ENCODE data around the gene EXOC4. TPM values are rescaled to one million over a fixed set of nuclear protein-coding genes. Genes with fewer than 3 reads are reported as not detected.

EXOC4 gene
- total and polyA plus RNA-seq, 2 donors (not counting 1 experiment from before 2014, with no cell fraction given) = 79.6 to 158 TPM

GRCh38 chr7:133571076-133571475 is 318.2 kb downstream of the EXOC4 start:
- Histone ChIP-seq H3K27me3 (ENCODE audit: control insufficient read depth, insufficient read depth, low read length) (no peaks in the 10 kb centered on the region), H3K4me2 (ENCODE audit: extremely low read depth, insufficient read depth, low read length) (no peak overlapping the region), H4K20me1 (ENCODE audit: control insufficient read depth, extremely low read depth, insufficient read depth, low read length) (no peaks in the 10 kb centered on the region), H3K36me3 (ENCODE audit: control insufficient read depth, insufficient read depth, low read length) (no peaks in the 10 kb centered on the region), H2AFZ (ENCODE audit: low read length) (no peak overlapping the region), H3K79me2 (ENCODE audit: control insufficient read depth, insufficient read depth, low read length) (no peaks in the 10 kb centered on the region), H3K9ac (ENCODE audit: insufficient read depth, low read length) (no peak overlapping the region), H3K4me1 (ENCODE audit: control insufficient read depth, extremely low read depth, insufficient read depth, low read length) (no peaks in the 10 kb centered on the region), H3K9me3 (ENCODE audit: control insufficient read depth, insufficient read depth, low read depth, low read length) (no peaks in the 10 kb centered on the region), H3K4me3 (replicated peaks in 1 of 4; ENCODE audit: control extremely low read depth in 1 of 4, insufficient read depth in 1 of 4, low read depth in 3 of 4, low read length in 4 of 4) (no peak overlapping the region), H3K27ac (ENCODE audit: insufficient read depth, low read length) (no peak overlapping the region)
- DNase-seq (ENCODE audit: low read depth in 2 of 2) = peak in 1 of 2 donors; percentile 16
- TF ChIP-seq, protein P1, sequence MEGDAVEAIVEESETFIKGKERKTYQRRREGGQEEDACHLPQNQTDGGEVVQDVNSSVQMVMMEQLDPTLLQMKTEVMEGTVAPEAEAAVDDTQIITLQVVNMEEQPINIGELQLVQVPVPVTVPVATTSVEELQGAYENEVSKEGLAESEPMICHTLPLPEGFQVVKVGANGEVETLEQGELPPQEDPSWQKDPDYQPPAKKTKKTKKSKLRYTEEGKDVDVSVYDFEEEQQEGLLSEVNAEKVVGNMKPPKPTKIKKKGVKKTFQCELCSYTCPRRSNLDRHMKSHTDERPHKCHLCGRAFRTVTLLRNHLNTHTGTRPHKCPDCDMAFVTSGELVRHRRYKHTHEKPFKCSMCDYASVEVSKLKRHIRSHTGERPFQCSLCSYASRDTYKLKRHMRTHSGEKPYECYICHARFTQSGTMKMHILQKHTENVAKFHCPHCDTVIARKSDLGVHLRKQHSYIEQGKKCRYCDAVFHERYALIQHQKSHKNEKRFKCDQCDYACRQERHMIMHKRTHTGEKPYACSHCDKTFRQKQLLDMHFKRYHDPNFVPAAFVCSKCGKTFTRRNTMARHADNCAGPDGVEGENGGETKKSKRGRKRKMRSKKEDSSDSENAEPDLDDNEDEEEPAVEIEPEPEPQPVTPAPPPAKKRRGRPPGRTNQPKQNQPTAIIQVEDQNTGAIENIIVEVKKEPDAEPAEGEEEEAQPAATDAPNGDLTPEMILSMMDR (conservative IDR thresholded peaks at IDR 0.05 in 1 of 2, IDR thresholded peaks at IDR 0.05 in 1 of 2; ENCODE audit: low read depth in 1 of 2, low read length in 2 of 2) = no peak
- no peak for TF ChIP-seq EZH2 (IDR thresholded peaks at IDR 0.05; ENCODE audit: low read length, missing control alignments)

- TF ChIP-seq EZH2 (IDR thresholded peaks at IDR 0.05; ENCODE audit: low read length, missing control alignments) = no peak
- TF ChIP-seq, protein P1 (conservative IDR thresholded peaks at IDR 0.05 in 1 of 2, IDR thresholded peaks at IDR 0.05 in 1 of 2; ENCODE audit: low read depth in 1 of 2, low read length in 2 of 2) = no peak
- Histone ChIP-seq H3K9me3 (ENCODE audit: control insufficient read depth, insufficient read depth, low read depth, low read length) (no peaks in the 10 kb centered on the region), H3K4me2 (ENCODE audit: extremely low read depth, insufficient read depth, low read length) (no peak overlapping the region), H3K4me1 (ENCODE audit: control insufficient read depth, extremely low read depth, insufficient read depth, low read length) (no peaks in the 10 kb centered on the region), H3K36me3 (ENCODE audit: control insufficient read depth, insufficient read depth, low read length) (no peaks in the 10 kb centered on the region), H4K20me1 (ENCODE audit: control insufficient read depth, extremely low read depth, insufficient read depth, low read length) (no peaks in the 10 kb centered on the region), H3K9ac (ENCODE audit: insufficient read depth, low read length) (no peak overlapping the region), H3K79me2 (ENCODE audit: control insufficient read depth, insufficient read depth, low read length) (no peaks in the 10 kb centered on the region), H2AFZ (ENCODE audit: low read length) (no peak overlapping the region), H3K4me3 (replicated peaks in 1 of 4; ENCODE audit: control extremely low read depth in 1 of 4, insufficient read depth in 1 of 4, low read depth in 3 of 4, low read length in 4 of 4) (no peak overlapping the region), H3K27me3 (ENCODE audit: control insufficient read depth, insufficient read depth, low read length) (no peaks in the 10 kb centered on the region), H3K27ac (ENCODE audit: insufficient read depth, low read length) (no peak overlapping the region)
- no peak for DNase-seq (ENCODE audit: low read depth in 2 of 2)
These were observed 319.2 kb downstream of the EXOC4 start for GRCh38 chr7:133572087-133572486.

GRCh38 chr7:133572843-133573242 is 320.0 kb downstream of the EXOC4 start:
- no peak overlapping the region for H3K9ac ChIP-seq (ENCODE audit: insufficient read depth, low read length)
- H3K4me2 ChIP-seq (ENCODE audit: extremely low read depth, insufficient read depth, low read length) = no peak overlapping the region
- no peaks in the 10 kb centered on the region for H3K27me3 ChIP-seq (ENCODE audit: control insufficient read depth, insufficient read depth, low read length)
- peak in 1 of 2 donors; percentile 16 for DNase-seq (ENCODE audit: low read depth in 2 of 2)
- no peak overlapping the region for H3K4me3 ChIP-seq (replicated peaks in 1 of 4; ENCODE audit: control extremely low read depth in 1 of 4, insufficient read depth in 1 of 4, low read depth in 3 of 4, low read length in 4 of 4)
- H3K79me2 ChIP-seq (ENCODE audit: control insufficient read depth, insufficient read depth, low read length) = no peaks in the 10 kb centered on the region
- no peaks in the 10 kb centered on the region for H3K36me3 ChIP-seq (ENCODE audit: control insufficient read depth, insufficient read depth, low read length)
- H3K27ac ChIP-seq (ENCODE audit: insufficient read depth, low read length) = no peak overlapping the region
- no peaks in the 10 kb centered on the region for H3K9me3 ChIP-seq (ENCODE audit: control insufficient read depth, insufficient read depth, low read depth, low read length)
- H4K20me1 ChIP-seq (ENCODE audit: control insufficient read depth, extremely low read depth, insufficient read depth, low read length) = no peaks in the 10 kb centered on the region
- no peak for TF ChIP-seq EZH2 (IDR thresholded peaks at IDR 0.05; ENCODE audit: low read length, missing control alignments)
- TF ChIP-seq, protein P1 (conservative IDR thresholded peaks at IDR 0.05 in 1 of 2, IDR thresholded peaks at IDR 0.05 in 1 of 2; ENCODE audit: low read depth in 1 of 2, low read length in 2 of 2) = no peak
- H2AFZ ChIP-seq (ENCODE audit: low read length) = no peak overlapping the region
- no peaks in the 10 kb centered on the region for H3K4me1 ChIP-seq (ENCODE audit: control insufficient read depth, extremely low read depth, insufficient read depth, low read length)

Measured in fibroblast of lung (primary cell).